ENCODE data around the gene SH3PXD2A.

The SH3PXD2A gene

DNA sequence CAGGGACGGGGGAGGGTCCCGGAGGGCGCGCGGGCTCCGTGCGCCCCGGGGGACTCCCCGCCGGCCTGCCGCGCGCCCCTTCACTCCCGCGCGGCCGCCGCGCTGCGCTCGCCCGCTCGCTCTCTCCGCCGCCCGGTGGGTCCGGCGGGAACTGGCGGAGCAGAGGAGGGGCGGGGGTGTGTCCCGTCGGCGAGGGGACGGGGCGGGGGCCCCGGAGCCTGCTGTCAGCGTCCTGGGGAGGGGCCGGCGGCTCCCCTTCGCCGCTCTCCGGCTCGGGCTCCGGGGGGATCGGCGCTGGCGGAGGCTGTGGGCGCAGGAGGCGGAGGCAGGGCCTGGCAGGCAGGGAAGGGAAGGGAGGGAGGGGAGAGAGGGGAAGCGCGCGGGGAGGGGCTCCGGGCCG lies at the start of gene SH3PXD2A:
SH3PXD2A (minus strand) TSS at position 153 of the 400 bp plus-strand sequence. CDS start 310 bp downstream, outside the sequence.
- peak in 1 of 2 experiments; percentile 50 for DNase-seq

DNA sequence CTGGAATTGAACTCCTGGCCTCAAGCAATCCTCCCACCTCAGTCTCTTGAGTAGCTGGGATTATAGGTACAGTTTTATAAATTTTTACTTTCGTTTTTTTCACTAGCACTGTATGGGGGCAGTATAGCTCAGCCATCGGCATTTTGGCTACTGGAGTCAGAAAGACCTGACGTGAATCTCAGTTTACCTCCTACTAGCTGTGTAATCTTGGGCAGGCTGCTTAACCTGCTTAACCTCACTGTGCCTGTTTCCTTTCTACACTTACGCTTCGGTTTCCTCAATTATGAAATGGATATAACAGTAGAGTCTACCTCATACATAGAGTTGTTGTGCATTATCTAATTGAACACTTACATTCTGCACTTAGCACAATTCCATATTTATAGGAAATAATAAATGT lies 45.9 kb upstream of the SH3PXD2A start:
- no peak for DNase-seq

- DNase-seq, result no peak
Observed at GRCh38 chr10:103899312-103899711, 43.9 kb upstream of the SH3PXD2A start.

- DNase-seq, result peak in 1 of 2 experiments; percentile 22
Observed at GRCh38 chr10:103897241-103897774, 41.9 kb upstream of the SH3PXD2A start.

DNA sequence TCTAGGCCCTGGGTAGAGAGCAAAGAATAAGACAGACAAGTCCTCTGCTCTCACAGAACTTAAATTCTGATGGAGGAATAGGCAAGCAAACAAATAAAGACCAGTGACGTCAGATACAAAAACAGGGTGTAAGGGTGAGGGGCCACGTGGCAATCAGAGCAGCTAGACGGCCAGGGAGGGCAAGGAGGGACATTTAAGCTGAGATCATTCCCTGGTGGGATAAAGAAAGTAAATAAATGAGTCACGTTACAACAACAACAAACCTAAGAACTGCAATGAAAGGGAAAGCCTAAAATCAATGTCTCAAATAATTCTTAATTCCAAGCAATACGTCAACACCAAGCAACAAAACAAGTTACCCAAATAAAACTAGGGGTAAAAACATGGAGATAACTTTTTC lies 40.8 kb upstream of the SH3PXD2A start:
- no peak for DNase-seq

DNA sequence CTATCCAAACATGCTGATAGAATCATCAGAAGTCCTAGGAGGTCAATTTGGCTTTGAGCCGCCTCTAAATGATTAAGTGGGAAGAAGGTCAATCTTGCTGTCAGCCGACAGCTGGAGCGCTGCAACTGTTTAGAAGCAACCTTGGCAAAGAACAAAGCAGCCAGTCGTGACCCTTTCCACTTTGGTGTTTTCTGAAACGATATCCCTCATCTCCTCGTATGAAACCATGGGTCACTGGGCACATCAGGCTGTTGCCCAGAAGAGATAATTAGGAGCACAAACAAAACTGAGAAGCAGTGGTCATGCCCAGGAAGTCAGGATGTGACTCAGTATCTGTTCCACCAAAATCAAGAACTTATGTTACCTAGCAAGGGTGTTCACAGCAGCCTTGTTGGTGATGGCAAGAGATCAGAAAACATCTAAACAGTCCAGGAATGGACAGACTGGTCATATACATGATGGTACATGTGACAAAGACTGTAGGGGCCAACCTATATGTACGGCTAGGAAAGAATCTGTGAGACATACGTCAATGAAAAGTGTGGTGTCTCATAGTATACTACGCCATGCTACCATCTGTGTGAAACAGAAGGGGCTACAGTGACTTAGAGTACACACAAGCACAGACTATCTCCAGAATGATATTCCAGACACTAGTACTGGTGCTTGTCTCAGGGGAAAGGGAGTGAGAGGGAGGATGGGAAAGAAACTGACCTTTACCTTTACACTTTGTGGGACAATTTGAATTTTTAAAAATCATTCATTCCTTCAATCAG lies 40.2 kb upstream of the SH3PXD2A start:
- DNase-seq, result peak in 1 of 2 experiments; percentile 54

- no peak for DNase-seq
Observed at GRCh38 chr10:103894441-103894864, 39.1 kb upstream of the SH3PXD2A start.

DNA sequence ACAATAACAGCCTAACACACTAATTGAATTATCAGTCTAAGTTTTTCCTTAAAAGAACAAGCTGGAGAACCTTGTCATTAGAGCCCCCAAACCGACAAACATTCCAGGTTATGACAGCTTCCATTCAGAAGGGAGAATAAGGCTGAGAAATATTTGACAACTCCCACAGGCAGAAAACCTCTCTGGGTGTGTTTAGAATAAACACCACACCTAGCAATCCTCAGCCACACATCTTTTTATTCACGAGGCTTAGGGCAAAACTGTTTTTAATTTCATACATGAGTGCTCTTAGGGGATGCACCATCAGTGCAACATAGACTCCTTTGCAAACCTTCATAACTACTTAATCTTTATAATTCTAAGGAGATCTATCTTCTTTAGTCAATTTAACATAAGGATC lies 38.4 kb upstream of the SH3PXD2A start:
- DNase-seq, result no peak

- DNase-seq, result no peak
Observed at GRCh38 chr10:103892181-103892580, 36.8 kb upstream of the SH3PXD2A start.

- no peak for DNase-seq
Observed at GRCh38 chr10:103890688-103891087, 35.3 kb upstream of the SH3PXD2A start.

DNA sequence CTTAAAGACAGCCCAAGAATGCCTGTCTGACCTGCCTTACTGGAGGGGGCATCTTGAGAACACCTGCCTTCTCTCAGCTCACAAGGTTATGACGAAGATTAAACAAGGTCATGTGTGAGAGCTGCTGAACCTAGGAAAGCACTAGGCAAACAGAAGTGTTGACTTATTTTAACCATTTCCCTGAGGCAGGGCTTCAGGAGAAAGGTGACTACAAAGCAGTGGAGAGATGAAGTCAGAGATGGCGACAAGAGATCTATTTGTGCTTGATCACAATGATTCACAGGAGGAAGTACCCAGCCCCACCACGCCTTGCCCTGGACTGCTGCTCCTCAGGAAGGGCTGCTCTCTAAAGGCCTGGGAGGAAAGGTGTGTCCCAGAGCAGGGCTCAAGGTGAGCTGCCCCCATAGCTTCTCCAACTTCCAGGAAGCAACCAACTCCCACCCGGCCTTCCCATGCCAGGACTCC lies 34.9 kb upstream of the SH3PXD2A start:
- no peak for DNase-seq

GRCh38 chr10:103889121-103889720 lies 33.8 kb upstream of the SH3PXD2A start:
- no peak for DNase-seq

DNA sequence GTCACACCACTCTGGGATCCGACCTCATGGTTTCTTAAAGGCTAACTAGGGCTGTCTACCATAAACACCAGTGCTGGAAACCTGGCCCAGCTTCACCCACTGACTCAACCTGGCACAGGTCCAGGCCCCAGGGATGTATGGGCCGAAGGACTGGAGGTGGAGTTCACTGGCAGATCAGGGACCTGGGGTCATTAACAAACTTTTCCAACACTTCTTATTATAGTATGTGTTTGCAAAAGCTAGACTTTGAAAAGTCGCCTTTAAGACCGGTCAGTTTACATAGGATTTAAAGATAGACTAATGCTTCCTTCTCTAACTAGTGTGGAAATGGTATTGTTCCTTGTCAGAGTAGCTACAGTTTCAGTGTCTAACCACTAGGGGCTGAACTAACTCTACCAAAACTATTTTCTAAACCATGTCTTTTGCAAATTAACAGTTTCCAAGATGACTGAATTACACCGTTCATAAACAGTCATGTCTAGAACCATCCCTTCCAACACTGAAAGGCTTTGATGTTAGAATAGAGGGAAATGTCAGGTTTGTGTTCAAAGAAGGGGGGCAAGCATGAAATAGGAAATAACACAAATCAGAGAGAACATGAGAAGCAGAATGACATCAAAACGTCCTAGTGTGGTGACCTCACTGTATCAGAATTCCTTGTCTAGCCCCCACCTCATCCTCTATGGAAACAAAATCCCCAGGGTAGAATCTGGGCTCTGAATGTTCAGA lies 32.9 kb upstream of the SH3PXD2A start:
- peak; percentile 70 to 78 for DNase-seq

GRCh38 chr10:103885617-103886016 lies 30.2 kb upstream of the SH3PXD2A start:
- DNase-seq, result no peak

GRCh38 chr10:103884681-103885139 lies 29.3 kb upstream of the SH3PXD2A start:
- peak; percentile 26 to 64 for DNase-seq

- DNase-seq, result no peak
Observed at GRCh38 chr10:103882285-103883007, 27.1 kb upstream of the SH3PXD2A start.

GRCh38 chr10:103881416-103882284 lies 26.3 kb upstream of the SH3PXD2A start:
- DNase-seq, result no peak

DNA sequence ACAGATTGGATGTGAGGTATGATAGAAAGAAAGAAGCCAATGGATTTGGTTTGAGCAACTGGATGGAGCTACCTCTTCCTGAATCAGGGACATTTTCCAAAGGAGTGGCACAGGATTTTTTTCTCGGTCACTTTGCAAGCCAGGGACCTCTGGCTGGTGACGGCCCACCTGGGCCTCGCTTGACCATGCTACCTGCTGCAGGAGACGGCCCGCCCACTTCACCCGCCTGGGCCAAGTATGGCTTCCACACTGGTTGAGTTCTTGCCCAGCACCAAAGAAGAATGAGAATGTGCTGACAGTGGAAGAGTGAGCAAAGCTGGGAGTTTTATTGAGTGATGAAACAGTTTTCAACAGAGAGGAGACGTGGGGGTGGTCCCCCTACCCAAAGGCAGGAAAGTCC lies 24.5 kb upstream of the SH3PXD2A start:
- DNase-seq, result no peak

- DNase-seq, result no peak
Observed at GRCh38 chr10:103879409-103879808, 24.0 kb upstream of the SH3PXD2A start.

DNA sequence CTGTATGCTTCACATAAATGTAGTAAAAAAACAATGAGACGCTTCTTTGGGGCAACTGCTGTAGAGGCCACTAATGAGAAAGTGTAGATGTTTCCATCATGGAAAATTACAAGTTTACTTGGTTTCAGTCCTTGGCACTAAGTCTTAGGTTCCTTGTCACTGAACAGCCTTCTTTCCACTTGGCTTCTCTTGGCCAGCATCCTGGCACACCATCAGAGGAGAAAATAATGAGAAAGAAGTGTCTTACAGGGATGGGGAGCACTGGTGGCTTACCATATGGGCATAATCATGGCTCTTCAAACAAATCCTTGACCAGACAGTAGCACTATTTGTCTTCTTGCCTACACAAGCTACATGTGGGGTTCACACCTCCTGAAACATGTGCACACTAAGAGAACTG lies 22.5 kb upstream of the SH3PXD2A start:
- peak in 1 of 2 experiments; percentile 31 for DNase-seq

DNA sequence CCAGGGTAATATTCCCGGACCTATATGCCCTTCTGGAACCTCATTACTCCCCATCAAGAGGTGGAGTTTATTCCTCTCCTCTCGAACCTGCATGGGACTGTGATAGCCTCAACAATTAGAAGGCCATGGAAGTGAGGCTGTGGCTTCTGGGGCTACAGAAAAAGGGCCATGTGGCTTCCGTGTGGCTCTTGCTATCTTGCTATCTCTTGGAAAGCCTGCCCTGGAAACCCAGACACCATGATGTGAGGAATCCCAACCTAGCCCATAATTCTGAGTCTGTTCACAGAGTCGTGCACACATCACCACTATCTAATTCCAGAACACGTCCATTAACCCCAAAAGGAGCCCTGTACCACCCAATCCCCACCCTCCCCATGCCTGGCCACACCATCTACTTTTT lies 20.8 kb upstream of the SH3PXD2A start:
- DNase-seq, result no peak
